ENCODE data around the gene NUMBL. TPM values are rescaled to one million over a fixed set of nuclear protein-coding genes. Genes with fewer than 3 reads are reported as not detected.

The NUMBL gene
- total and polyA plus RNA-seq, 2 of the 8 experiments (the other 6 are each of a cell fraction or from before 2014, with no cell fraction given), result 13.5 to 24.8 TPM

DNA sequence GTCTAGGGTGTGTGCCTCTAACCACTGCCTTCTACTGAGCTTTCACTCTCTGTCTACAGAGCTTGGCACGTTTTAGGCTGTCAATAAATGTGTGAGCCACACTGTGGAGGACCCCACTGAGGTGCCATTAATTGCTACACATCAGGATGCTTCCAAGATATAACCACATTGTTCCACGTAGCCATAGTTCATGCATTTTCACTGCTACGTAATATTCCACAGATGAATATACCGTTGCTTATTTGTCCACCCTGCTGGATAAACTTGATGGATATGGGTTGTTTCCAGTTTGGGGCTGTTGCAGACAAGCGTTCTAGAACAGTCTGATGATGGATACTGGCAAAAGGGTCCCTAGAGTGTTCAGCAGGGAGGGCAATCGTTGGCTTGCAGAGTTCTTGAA is 11.3 kb upstream of the NUMBL start:
- H3K79me2 ChIP-seq (ENCODE audit: control insufficient read depth in 1 of 2, insufficient read depth in 2 of 2, low read length in 2 of 2), result no peaks in the 10 kb centered on the region
- H4K8ac ChIP-seq (ENCODE audit: extremely low read depth, insufficient read depth, low read length), result no peak overlapping the region
- H2AFZ ChIP-seq (ENCODE audit: low read length), result no peak overlapping the region

More for the DNA sequence above, 11.3 kb upstream of the NUMBL start:
- H3K4ac ChIP-seq (replicated peaks; ENCODE audit: insufficient read length, low read depth, low read length), result no peak overlapping the region
- H4K20me1 ChIP-seq (replicated peaks in 1 of 2; ENCODE audit: control insufficient read depth in 1 of 2, insufficient read depth in 2 of 2, low read length in 2 of 2), result peaks cover 0 to 5% of the 10 kb centered on the region in 2 experiments
- WGBS, 2 experiments (ENCODE audit: extremely low coverage in 1 of 2, insufficient coverage in 1 of 2, insufficient read length in 1 of 2, insufficient replicate concordance in 2 of 2, low coverage in 1 of 2, low lambda C conversion rate in 2 of 2, missing lambda C conversion rate in 1 of 2), result 92% methylated on average over 6 of the region's 6 CpGs; no CpG with 5 or more reads in 1 of the 2 experiments
- no peak overlapping the region for H3K18ac ChIP-seq (ENCODE audit: extremely low read depth, low read length)
- H2BK5ac ChIP-seq (ENCODE audit: low read depth, low read length), result no peak overlapping the region
- H3K27ac ChIP-seq (ENCODE audit: low read depth, low read length), result no peak overlapping the region
- no peak overlapping the region for H2BK120ac ChIP-seq (replicated peaks; ENCODE audit: low read depth, low read length)
- H3K4me3 ChIP-seq (ENCODE audit: extremely low read depth in 1 of 4, insufficient read depth in 2 of 4, low read depth in 3 of 4, low read length in 4 of 4), result no peak overlapping the region
- TF ChIP-seq NANOG (IDR thresholded peaks at IDR 0.05; ENCODE audit: insufficient read depth, low read depth, low read length, poor library complexity, severe bottlenecking), result no peak
- no peak for TF ChIP-seq SAP30 (IDR thresholded peaks at IDR 0.05; ENCODE audit: insufficient read depth, insufficient replicate concordance, low read length)
- no peak for TF ChIP-seq BRCA1 (IDR thresholded peaks at IDR 0.05; ENCODE audit: low read depth, low read length)
- TF ChIP-seq SIRT6 (IDR thresholded peaks at IDR 0.05; ENCODE audit: low read length), result no peak
- TF ChIP-seq SP4 (IDR thresholded peaks at IDR 0.05; ENCODE audit: low read length), result no peak
- TF ChIP-seq CBX8 (IDR thresholded peaks at IDR 0.05; ENCODE audit: borderline replicate concordance, low read depth, low read length), result no peak
- no peak overlapping the region for H2BK15ac ChIP-seq (ENCODE audit: low read length)
- no peak overlapping the region for H2BK12ac ChIP-seq (ENCODE audit: low read depth, low read length)
- FAIRE-seq, result no peak
- no peak overlapping the region for H3K4me2 ChIP-seq (ENCODE audit: insufficient read depth in 1 of 2, low read depth in 2 of 2, low read length in 2 of 2)
- ChIA-PET POLR2A (ENCODE audit: partially characterized antibody) (interaction anchor here (0.9 to 2.8 kb wide), 10 partner anchors 8 to 127 kb away, joined by 3 to 24 read pairs (median 4); partner anchors contain the start of genes ACTMAP, COQ8B, ITPKC and NUMBL), CTCF (ENCODE audit: partially characterized antibody) (interaction anchor here (0.8 to 4.0 kb wide), 15 partner anchors 9 to 115 kb away, joined by 3 to 23 read pairs (median 4); no protein-coding TSS in a partner anchor)
- H3K14ac ChIP-seq (ENCODE audit: insufficient read length), result no peak overlapping the region
- H3K79me1 ChIP-seq (ENCODE audit: low read depth, low read length), result peaks cover 3% of the 10 kb centered on the region; the same call in 1 of the 2 replicates
- H2BK20ac ChIP-seq (ENCODE audit: low read length), result no peak overlapping the region
- H3K23ac ChIP-seq (ENCODE audit: insufficient read length), result no peak overlapping the region
- H3K36me3 ChIP-seq (ENCODE audit: control insufficient read depth in 2 of 4, insufficient read depth in 4 of 4, low read length in 3 of 4), result peaks cover 8 to 28% (median 25%) of the 10 kb centered on the region in 4 experiments; a peak in 7 of 8 replicates
- H4K91ac ChIP-seq (replicated peaks; ENCODE audit: insufficient read length, low read length), result no peak overlapping the region
- no peaks in the 10 kb centered on the region for H3K27me3 ChIP-seq (replicated peaks in 1 of 4; ENCODE audit: control insufficient read depth in 3 of 4, extremely low read depth in 1 of 4, insufficient read depth in 3 of 4, low read length in 3 of 4)
- H3K4me1 ChIP-seq (replicated peaks in 1 of 4; ENCODE audit: control insufficient read depth in 3 of 4, insufficient read depth in 4 of 4, low read length in 3 of 4), result peaks cover 0 to 4% (median 1%) of the 10 kb centered on the region in 4 experiments; a peak in 5 of 7 replicates
- H3K56ac ChIP-seq (replicated peaks; ENCODE audit: insufficient read length, low read depth, low read length), result no peak overlapping the region
- no peaks in the 10 kb centered on the region; the same call in 1 of the 2 replicates for H3K23me2 ChIP-seq (ENCODE audit: low read depth, low read length)
- H4K5ac ChIP-seq (ENCODE audit: insufficient read length, low read depth, low read length), result no peak overlapping the region
- no peak overlapping the region for H2AK5ac ChIP-seq (ENCODE audit: low read depth, low read length)
- H3K9me3 ChIP-seq (ENCODE audit: insufficient read depth in 2 of 2, low read depth in 1 of 2, low read length in 1 of 2), result no peaks in the 10 kb centered on the region
- no peak for DNase-seq (ENCODE audit: low read depth in 1 of 2, low spot score in 2 of 2)
- H3K9ac ChIP-seq (replicated peaks in 1 of 4; ENCODE audit: extremely low read depth in 1 of 4, low read depth in 3 of 4, low read length in 3 of 4), result no peak overlapping the region
